HepG2 (cell line): ENCODE results near the gene ATXN7L2.

Source experiments
- AKAP8 ChIP-seq: sonication (generic); formaldehyde crosslinking; IDR thresholded peaks from 2 replicates; pipeline ENCODE4 v1.5.1; 2020; ENCODE audit warnings: mild to moderate bottlenecking, missing genetic modification reagents
- EZH2 ChIP-seq: conservative IDR thresholded peaks from 2 replicates; pipeline ENCODE4 v1.6.1; 2012; ENCODE audit warnings: mild to moderate bottlenecking, low read depth, low read length, moderate library complexity
- FOXM1 ChIP-seq: sonication (generic); formaldehyde crosslinking; IDR thresholded peaks from 2 replicates; pipeline ENCODE4 v1.5.0; 2020; ENCODE audit warnings: missing genetic modification reagents
- JARID2 ChIP-seq: sonication (generic); formaldehyde crosslinking; IDR thresholded peaks from 2 replicates; pipeline ENCODE4 v1.8.1; 2023; ENCODE audit warnings: missing genetic modification reagents, inconsistent platforms; ENCODE audit not compliant: insufficient replicate concordance
- MEF2D ChIP-seq: sonication (generic); formaldehyde crosslinking; IDR thresholded peaks from 2 replicates; pipeline ENCODE4 v1.5.1; 2020; ENCODE audit warnings: mild to moderate bottlenecking, missing genetic modification reagents
- POLR2A ChIP-seq, 2 experiments: IDR thresholded peaks; 2 replicates each; pipeline ENCODE4 v1.6.1; 2011; ENCODE audit warnings: low read depth in 2 of 2, low read length in 2 of 2, mild to moderate bottlenecking in 1 of 2, moderate library complexity in 1 of 2; ENCODE audit not compliant: insufficient read depth in 1 of 2
- POLR2AphosphoS5 ChIP-seq: IDR thresholded peaks from 2 replicates; pipeline ENCODE4 v1.6.1; 2012; ENCODE audit warnings: low read depth, low read length
- TP53 ChIP-seq: sonication (generic); formaldehyde crosslinking; conservative IDR thresholded peaks from 2 replicates; pipeline ENCODE4 v1.4.0; 2020; ENCODE audit warnings: missing genetic modification reagents
- ZNF121 ChIP-seq: sonication (generic); formaldehyde crosslinking; IDR thresholded peaks from 2 replicates; pipeline ENCODE4 v1.5.0; 2020; ENCODE audit warnings: mild to moderate bottlenecking, missing genetic modification reagents
- ZNF24 ChIP-seq: fragments of 450-650 bp; IDR thresholded peaks from 2 replicates; pipeline ENCODE4 v1.6.1; 2017; ENCODE audit warnings: antibody characterized with exemption, mild to moderate bottlenecking
- ZNF629 ChIP-seq: sonication (generic); formaldehyde crosslinking; conservative IDR thresholded peaks from 2 replicates; pipeline ENCODE4 v1.5.0; 2020; ENCODE audit warnings: missing genetic modification reagents
- TF ChIP-seq, protein P1 (sequence below): sonication (generic); formaldehyde crosslinking; IDR thresholded peaks from 2 replicates; pipeline ENCODE4 v1.5.0; 2020; ENCODE audit warnings: mild to moderate bottlenecking, missing genetic modification reagents, borderline replicate concordance
- TF ChIP-seq, protein P2 (sequence below): sonication (generic); formaldehyde crosslinking; IDR thresholded peaks from 2 replicates; pipeline ENCODE4 v1.5.0; 2020; ENCODE audit warnings: mild to moderate bottlenecking, missing genetic modification reagents, moderate library complexity
- TF ChIP-seq, protein P3 (sequence below): IDR thresholded peaks from 2 replicates; pipeline ENCODE4 v1.6.1; 2016; ENCODE audit warnings: missing compliant biosample characterization, missing genetic modification reagents, borderline replicate concordance

DNA sequence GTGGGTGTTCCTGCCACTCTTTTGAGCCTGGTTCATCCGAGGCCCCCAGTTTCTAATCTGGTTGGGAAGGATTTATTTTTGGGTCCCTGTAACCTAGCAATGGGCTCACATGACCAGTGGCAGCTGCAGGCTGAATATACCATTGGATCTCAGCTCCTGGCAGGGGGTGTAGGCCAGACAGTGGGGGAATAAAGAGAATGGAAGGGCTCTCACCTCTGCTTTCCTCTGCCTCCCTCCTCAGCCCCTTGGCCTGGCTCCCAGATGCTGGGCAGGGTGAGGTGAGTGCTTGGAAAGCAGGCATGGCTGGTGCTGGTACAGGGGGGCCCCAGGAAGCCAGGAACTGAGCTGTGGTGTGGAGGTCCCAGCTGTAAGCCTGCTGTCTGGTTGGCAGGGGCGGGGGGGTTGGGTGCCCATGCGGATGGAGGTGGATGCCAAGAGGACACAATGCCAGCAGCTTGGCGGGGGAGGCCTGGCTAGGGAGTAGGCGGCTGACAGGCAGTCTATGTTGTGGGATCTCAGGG, 52.3 kb downstream of the ATXN7L2 start:
- TF ChIP-seq EZH2 (no peak), AKAP8 (CRISPR knock-in tag) (no peak), TP53 (CRISPR knock-in tag) (no peak), JARID2 (CRISPR knock-in tag) (no peak), MEF2D (CRISPR knock-in tag) (no peak), FOXM1 (CRISPR knock-in tag) (no peak), POLR2AphosphoS5 (no peak), ZNF629 (CRISPR knock-in tag) (no peak), ZNF24 (no peak), POLR2A (IDR thresholded peaks at IDR 0.05; ENCODE audit: insufficient read depth in 1 of 2, low read depth in 2 of 2, low read length in 2 of 2) (no peak), ZNF121 (CRISPR knock-in tag) (no peak)
- TF ChIP-seq, protein P1, sequence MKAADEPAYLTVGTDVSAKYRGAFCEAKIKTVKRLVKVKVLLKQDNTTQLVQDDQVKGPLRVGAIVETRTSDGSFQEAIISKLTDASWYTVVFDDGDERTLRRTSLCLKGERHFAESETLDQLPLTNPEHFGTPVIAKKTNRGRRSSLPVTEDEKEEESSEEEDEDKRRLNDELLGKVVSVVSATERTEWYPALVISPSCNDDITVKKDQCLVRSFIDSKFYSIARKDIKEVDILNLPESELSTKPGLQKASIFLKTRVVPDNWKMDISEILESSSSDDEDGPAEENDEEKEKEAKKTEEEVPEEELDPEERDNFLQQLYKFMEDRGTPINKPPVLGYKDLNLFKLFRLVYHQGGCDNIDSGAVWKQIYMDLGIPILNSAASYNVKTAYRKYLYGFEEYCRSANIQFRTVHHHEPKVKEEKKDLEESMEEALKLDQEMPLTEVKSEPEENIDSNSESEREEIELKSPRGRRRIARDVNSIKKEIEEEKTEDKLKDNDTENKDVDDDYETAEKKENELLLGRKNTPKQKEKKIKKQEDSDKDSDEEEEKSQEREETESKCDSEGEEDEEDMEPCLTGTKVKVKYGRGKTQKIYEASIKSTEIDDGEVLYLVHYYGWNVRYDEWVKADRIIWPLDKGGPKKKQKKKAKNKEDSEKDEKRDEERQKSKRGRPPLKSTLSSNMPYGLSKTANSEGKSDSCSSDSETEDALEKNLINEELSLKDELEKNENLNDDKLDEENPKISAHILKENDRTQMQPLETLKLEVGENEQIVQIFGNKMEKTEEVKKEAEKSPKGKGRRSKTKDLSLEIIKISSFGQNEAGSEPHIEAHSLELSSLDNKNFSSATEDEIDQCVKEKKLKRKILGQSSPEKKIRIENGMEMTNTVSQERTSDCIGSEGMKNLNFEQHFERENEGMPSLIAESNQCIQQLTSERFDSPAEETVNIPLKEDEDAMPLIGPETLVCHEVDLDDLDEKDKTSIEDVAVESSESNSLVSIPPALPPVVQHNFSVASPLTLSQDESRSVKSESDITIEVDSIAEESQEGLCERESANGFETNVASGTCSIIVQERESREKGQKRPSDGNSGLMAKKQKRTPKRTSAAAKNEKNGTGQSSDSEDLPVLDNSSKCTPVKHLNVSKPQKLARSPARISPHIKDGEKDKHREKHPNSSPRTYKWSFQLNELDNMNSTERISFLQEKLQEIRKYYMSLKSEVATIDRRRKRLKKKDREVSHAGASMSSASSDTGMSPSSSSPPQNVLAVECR (CRISPR knock-in tag) = no peak
- TF ChIP-seq, protein P2, sequence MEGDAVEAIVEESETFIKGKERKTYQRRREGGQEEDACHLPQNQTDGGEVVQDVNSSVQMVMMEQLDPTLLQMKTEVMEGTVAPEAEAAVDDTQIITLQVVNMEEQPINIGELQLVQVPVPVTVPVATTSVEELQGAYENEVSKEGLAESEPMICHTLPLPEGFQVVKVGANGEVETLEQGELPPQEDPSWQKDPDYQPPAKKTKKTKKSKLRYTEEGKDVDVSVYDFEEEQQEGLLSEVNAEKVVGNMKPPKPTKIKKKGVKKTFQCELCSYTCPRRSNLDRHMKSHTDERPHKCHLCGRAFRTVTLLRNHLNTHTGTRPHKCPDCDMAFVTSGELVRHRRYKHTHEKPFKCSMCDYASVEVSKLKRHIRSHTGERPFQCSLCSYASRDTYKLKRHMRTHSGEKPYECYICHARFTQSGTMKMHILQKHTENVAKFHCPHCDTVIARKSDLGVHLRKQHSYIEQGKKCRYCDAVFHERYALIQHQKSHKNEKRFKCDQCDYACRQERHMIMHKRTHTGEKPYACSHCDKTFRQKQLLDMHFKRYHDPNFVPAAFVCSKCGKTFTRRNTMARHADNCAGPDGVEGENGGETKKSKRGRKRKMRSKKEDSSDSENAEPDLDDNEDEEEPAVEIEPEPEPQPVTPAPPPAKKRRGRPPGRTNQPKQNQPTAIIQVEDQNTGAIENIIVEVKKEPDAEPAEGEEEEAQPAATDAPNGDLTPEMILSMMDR = no peak
- TF ChIP-seq, protein P3, sequence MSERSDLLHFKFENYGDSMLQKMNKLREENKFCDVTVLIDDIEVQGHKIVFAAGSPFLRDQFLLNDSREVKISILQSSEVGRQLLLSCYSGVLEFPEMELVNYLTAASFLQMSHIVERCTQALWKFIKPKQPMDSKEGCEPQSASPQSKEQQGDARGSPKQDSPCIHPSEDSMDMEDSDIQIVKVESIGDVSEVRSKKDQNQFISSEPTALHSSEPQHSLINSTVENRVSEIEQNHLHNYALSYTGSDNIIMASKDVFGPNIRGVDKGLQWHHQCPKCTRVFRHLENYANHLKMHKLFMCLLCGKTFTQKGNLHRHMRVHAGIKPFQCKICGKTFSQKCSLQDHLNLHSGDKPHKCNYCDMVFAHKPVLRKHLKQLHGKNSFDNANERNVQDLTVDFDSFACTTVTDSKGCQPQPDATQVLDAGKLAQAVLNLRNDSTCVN = no peak
